Spinal cord (tissue), 10 donors: ENCODE measurements around the gene SLC9A2. TPM values are rescaled to one million over a fixed set of nuclear protein-coding genes. Genes with fewer than 3 reads are reported as not detected.

ENCODE experiments used
- DNase-seq, 6 donors: peaks; one replicate each; pipeline versions ENCODE4 v3.0.0 to v3.0.0-alpha.2; 2013 to 2015; ENCODE audit warnings: low spot score in 6 of 6, low read depth in 4 of 6
- H3K27ac ChIP-seq: one replicate; pipeline ENCODE4 v1.5.1; 2013; ENCODE audit warnings: low read depth, low read length, control low read depth
- H3K27me3 ChIP-seq: one replicate; pipeline ENCODE4 v1.6.1; 2013; ENCODE audit warnings: low read length; ENCODE audit not compliant: control insufficient read depth, insufficient read depth
- H3K36me3 ChIP-seq: one replicate; pipeline ENCODE4 v1.6.1; 2013; ENCODE audit warnings: low read length; ENCODE audit not compliant: control insufficient read depth, insufficient read depth
- H3K4me1 ChIP-seq: one replicate; pipeline ENCODE4 v1.6.1; 2013; ENCODE audit warnings: low read length; ENCODE audit not compliant: control insufficient read depth, insufficient read depth
- H3K4me3 ChIP-seq: one replicate; pipeline ENCODE4 v1.5.1; 2013; ENCODE audit warnings: low read depth, low read length, control low read depth
- H3K9me3 ChIP-seq: one replicate; pipeline ENCODE4 v1.6.1; 2013; ENCODE audit warnings: low read length; ENCODE audit not compliant: control insufficient read depth, insufficient read depth
- WGBS: methylation state at CpG from one replicate; pipeline ENCODE4 v1.1.5; 2013; ENCODE audit warnings: missing lambda C conversion rate; ENCODE audit not compliant: insufficient coverage; 5-methylcytosine and 5-hydroxymethylcytosine counted together
- polyA plus RNA-seq, 2 donors: library from polyadenylated mRNA; unstranded; fragments of 120-200 nt; gene quantifications; one replicate each; pipeline ENCODE4 v1.2.1, GENCODE V29; 2013; ENCODE audit not compliant: insufficient read length in 2 of 2
- total RNA-seq, 2 donors: library from RNA; depleted of rRNA in 1 of 2; stranded (reverse); fragments of 120-200 nt in 1 of 2; fragments of >200 nt in 1 of 2; gene quantifications; one replicate each; pipeline versions ENCODE4 v1.2.3 to v1.2.4, GENCODE V29; 2013 to 2014
- donor health status: healthy.

SLC9A2 gene
- total and polyA plus RNA-seq, 4 donors: 1.0 to 1.9 (median 1.4) TPM

GRCh38 chr2:102615620-102616436 lies 3.5 kb upstream of the SLC9A2 start:
- H3K36me3 ChIP-seq: no peaks in the 10 kb centered on the region
- peaks cover 27% of the 10 kb centered on the region for H3K27me3 ChIP-seq
- no peak overlapping the region for H3K27ac ChIP-seq
- H3K4me3 ChIP-seq: no peak overlapping the region
- no peaks in the 10 kb centered on the region for H3K9me3 ChIP-seq
- peak in 4 of 6 donors; percentile 23 to 84 (median 49) for DNase-seq
- H3K4me1 ChIP-seq: peaks cover 15% of the 10 kb centered on the region
- WGBS: 50% methylated on average over 2 of the region's 5 CpGs

- peak in 2 of 6 donors; percentile 32 to 44 for DNase-seq
- H3K27me3 ChIP-seq: peaks cover 40% of the 10 kb centered on the region
- H3K27ac ChIP-seq: no peak overlapping the region
- peak overlapping the region; percentile 29 for H3K4me3 ChIP-seq
- H3K4me1 ChIP-seq: peaks cover 15% of the 10 kb centered on the region
- WGBS: under 1% methylated on average over 54 of the region's 59 CpGs
- no peaks in the 10 kb centered on the region for H3K36me3 ChIP-seq
- no peaks in the 10 kb centered on the region for H3K9me3 ChIP-seq
Measured at GRCh38 chr2:102618452-102619413, 620 bp upstream of the SLC9A2 start.

GRCh38 chr2:102620332-102620731 lies 979 bp downstream of the SLC9A2 start:
- no peak for DNase-seq
- H3K27me3 ChIP-seq: peaks cover 39% of the 10 kb centered on the region
- 51% methylated on average over 9 of the region's 11 CpGs for WGBS
- no peaks in the 10 kb centered on the region for H3K9me3 ChIP-seq
- no peaks in the 10 kb centered on the region for H3K36me3 ChIP-seq
- H3K4me3 ChIP-seq: no peak overlapping the region
- peaks cover 15% of the 10 kb centered on the region for H3K4me1 ChIP-seq
- H3K27ac ChIP-seq: no peak overlapping the region

GRCh38 chr2:102621630-102622029 lies 2.3 kb downstream of the SLC9A2 start:
- Histone ChIP-seq H3K9me3 (no peaks in the 10 kb centered on the region), H3K4me1 (peaks cover 15% of the 10 kb centered on the region), H3K36me3 (no peaks in the 10 kb centered on the region), H3K27ac (no peak overlapping the region), H3K4me3 (no peak overlapping the region), H3K27me3 (peaks cover 38% of the 10 kb centered on the region)
- WGBS: 70% methylated on average over 3 of the region's 4 CpGs
- no peak for DNase-seq

GRCh38 chr2:102622646-102623045 lies 3.3 kb downstream of the SLC9A2 start:
- no peak for DNase-seq
- peaks cover 15% of the 10 kb centered on the region for H3K4me1 ChIP-seq
- no peak overlapping the region for H3K4me3 ChIP-seq
- peaks cover 36% of the 10 kb centered on the region for H3K27me3 ChIP-seq
- no peak overlapping the region for H3K27ac ChIP-seq
- WGBS: no CpG with 5 or more reads among the region's 3 CpGs
- H3K36me3 ChIP-seq: no peaks in the 10 kb centered on the region
- no peaks in the 10 kb centered on the region for H3K9me3 ChIP-seq

- no peaks in the 10 kb centered on the region for H3K4me1 ChIP-seq
- no CpG with 5 or more reads among the region's 4 CpGs for WGBS
- no peaks in the 10 kb centered on the region for H3K36me3 ChIP-seq
- no peak overlapping the region for H3K4me3 ChIP-seq
- DNase-seq: no peak
- H3K27ac ChIP-seq: no peak overlapping the region
- no peaks in the 10 kb centered on the region for H3K9me3 ChIP-seq
- H3K27me3 ChIP-seq: no peaks in the 10 kb centered on the region
Measured at GRCh38 chr2:102630458-102630857, 11.1 kb downstream of the SLC9A2 start.

GRCh38 chr2:102632380-102633175 lies 13.2 kb downstream of the SLC9A2 start:
- DNase-seq: no peak
- no CpG with 5 or more reads among the region's 4 CpGs for WGBS

GRCh38 chr2:102634831-102635241 lies 15.5 kb downstream of the SLC9A2 start:
- Histone ChIP-seq H3K27ac (no peak overlapping the region), H3K27me3 (no peaks in the 10 kb centered on the region), H3K36me3 (no peaks in the 10 kb centered on the region), H3K4me3 (no peak overlapping the region), H3K9me3 (no peaks in the 10 kb centered on the region), H3K4me1 (no peaks in the 10 kb centered on the region)
- 75% methylated on average over 1 of the region's 6 CpGs for whole genome bisulfite sequencing
- DNase-seq: no peak

More at GRCh38 chr2:102632380-102633175, 13.2 kb downstream of the SLC9A2 start:
- no peaks in the 10 kb centered on the region for H3K27me3 ChIP-seq
- H3K4me1 ChIP-seq: no peaks in the 10 kb centered on the region
- H3K9me3 ChIP-seq: no peaks in the 10 kb centered on the region
- no peak overlapping the region for H3K4me3 ChIP-seq
- no peaks in the 10 kb centered on the region for H3K36me3 ChIP-seq
- no peak overlapping the region for H3K27ac ChIP-seq

- Histone ChIP-seq H3K27me3 (no peaks in the 10 kb centered on the region), H3K4me3 (no peak overlapping the region), H3K36me3 (no peaks in the 10 kb centered on the region), H3K4me1 (no peaks in the 10 kb centered on the region), H3K27ac (no peak overlapping the region), H3K9me3 (no peaks in the 10 kb centered on the region)
- 91% methylated on average over 5 of the region's 7 CpGs for WGBS
- DNase-seq: no peak
Measured at GRCh38 chr2:102635317-102635716, 16.0 kb downstream of the SLC9A2 start.
